ENCODE measurements around the gene ANKMY1. TPM values are rescaled to one million over a fixed set of nuclear protein-coding genes. Genes with fewer than 3 reads are reported as not detected.

The ANKMY1 gene
- total and polyA plus RNA-seq, 2 of the 13 experiments (the other 11 are each of a cell fraction or from before 2014, with no cell fraction given) = 11.7 to 18.8 TPM

DNA sequence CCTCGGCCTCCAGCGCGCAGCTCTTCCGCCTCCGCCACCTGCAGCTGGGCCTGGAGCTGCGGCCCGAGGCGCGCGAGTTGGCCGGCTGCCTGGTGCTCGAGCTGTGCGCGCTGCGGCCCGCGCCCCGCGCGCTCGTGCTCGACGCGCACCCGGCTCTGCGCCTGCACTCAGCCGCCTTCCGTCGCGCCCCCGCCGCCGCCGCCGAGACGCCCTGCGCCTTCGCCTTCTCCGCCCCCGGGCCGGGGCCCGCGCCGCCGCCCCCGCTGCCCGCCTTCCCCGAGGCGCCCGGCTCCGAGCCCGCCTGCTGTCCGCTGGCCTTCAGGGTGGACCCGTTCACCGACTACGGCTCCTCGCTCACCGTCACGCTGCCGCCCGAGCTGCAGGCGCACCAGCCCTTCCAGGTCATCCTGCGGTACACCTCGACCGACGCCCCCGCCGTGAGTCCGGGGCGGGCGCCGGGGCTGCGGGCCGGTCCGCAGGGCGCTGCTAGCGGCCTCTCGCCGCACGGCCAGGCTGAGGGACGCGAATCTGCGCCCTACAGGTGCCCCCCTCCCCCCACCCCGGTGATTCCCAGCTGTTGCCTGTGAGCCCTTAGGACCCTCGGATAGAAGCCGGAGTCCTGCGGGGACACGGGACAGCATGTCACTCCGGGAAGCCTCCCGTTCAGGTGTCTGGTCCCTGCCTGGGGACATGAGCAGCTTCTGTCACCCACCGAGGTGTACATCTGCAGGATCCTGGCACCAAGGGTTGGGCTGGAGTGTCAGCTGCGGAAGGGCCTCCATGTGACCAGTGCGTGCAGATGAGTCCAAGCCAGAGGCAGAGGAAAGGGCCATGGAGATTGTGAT is 11.1 kb upstream of the ANKMY1 start (continued):
- TF ChIP-seq, protein P1, sequence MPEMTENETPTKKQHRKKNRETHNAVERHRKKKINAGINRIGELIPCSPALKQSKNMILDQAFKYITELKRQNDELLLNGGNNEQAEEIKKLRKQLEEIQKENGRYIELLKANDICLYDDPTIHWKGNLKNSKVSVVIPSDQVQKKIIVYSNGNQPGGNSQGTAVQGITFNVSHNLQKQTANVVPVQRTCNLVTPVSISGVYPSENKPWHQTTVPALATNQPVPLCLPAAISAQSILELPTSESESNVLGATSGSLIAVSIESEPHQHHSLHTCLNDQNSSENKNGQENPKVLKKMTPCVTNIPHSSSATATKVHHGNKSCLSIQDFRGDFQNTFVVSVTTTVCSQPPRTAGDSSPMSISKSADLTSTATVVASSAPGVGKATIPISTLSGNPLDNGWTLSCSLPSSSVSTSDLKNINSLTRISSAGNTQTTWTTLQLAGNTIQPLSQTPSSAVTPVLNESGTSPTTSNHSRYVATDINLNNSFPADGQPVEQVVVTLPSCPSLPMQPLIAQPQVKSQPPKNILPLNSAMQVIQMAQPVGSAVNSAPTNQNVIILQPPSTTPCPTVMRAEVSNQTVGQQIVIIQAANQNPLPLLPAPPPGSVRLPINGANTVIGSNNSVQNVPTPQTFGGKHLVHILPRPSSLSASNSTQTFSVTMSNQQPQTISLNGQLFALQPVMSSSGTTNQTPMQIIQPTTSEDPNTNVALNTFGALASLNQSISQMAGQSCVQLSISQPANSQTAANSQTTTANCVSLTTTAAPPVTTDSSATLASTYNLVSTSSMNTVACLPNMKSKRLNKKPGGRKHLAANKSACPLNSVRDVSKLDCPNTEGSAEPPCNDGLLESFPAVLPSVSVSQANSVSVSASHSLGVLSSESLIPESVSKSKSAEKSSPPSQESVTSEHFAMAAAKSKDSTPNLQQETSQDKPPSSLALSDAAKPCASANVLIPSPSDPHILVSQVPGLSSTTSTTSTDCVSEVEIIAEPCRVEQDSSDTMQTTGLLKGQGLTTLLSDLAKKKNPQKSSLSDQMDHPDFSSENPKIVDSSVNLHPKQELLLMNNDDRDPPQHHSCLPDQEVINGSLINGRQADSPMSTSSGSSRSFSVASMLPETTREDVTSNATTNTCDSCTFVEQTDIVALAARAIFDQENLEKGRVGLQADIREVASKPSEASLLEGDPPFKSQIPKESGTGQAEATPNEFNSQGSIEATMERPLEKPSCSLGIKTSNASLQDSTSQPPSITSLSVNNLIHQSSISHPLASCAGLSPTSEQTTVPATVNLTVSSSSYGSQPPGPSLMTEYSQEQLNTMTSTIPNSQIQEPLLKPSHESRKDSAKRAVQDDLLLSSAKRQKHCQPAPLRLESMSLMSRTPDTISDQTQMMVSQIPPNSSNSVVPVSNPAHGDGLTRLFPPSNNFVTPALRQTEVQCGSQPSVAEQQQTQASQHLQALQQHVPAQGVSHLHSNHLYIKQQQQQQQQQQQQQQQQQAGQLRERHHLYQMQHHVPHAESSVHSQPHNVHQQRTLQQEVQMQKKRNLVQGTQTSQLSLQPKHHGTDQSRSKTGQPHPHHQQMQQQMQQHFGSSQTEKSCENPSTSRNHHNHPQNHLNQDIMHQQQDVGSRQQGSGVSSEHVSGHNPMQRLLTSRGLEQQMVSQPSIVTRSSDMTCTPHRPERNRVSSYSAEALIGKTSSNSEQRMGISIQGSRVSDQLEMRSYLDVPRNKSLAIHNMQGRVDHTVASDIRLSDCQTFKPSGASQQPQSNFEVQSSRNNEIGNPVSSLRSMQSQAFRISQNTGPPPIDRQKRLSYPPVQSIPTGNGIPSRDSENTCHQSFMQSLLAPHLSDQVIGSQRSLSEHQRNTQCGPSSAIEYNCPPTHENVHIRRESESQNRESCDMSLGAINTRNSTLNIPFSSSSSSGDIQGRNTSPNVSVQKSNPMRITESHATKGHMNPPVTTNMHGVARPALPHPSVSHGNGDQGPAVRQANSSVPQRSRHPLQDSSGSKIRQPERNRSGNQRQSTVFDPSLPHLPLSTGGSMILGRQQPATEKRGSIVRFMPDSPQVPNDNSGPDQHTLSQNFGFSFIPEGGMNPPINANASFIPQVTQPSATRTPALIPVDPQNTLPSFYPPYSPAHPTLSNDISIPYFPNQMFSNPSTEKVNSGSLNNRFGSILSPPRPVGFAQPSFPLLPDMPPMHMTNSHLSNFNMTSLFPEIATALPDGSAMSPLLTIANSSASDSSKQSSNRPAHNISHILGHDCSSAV (CRISPR knock-in tag; IDR thresholded peaks at IDR 0.05; ENCODE audit: borderline replicate concordance) = no peak
- TF ChIP-seq ZNF260 (CRISPR knock-in tag; IDR thresholded peaks at IDR 0.05; ENCODE audit: borderline replicate concordance, low read depth) (no peak), NFKBIZ (CRISPR knock-in tag; IDR thresholded peaks at IDR 0.05) (no peak), ZFYVE20 (CRISPR knock-in tag; IDR thresholded peaks at IDR 0.05; ENCODE audit: borderline replicate concordance, low read depth) (no peak), ZNF607 (CRISPR knock-in tag; IDR thresholded peaks at IDR 0.05; ENCODE audit: borderline replicate concordance) (peak; percentile 60; the same call in 1 of the 2 replicates), ZNF382 (CRISPR knock-in tag; IDR thresholded peaks at IDR 0.05; ENCODE audit: borderline replicate concordance) (no peak), TBX2 (CRISPR knock-in tag; IDR thresholded peaks at IDR 0.05; ENCODE audit: borderline replicate concordance) (peak; percentile 53; the same call in 1 of the 2 replicates), ZNF136 (CRISPR knock-in tag; IDR thresholded peaks at IDR 0.05; ENCODE audit: low read depth) (no peak), ZFP62 (CRISPR knock-in tag; IDR thresholded peaks at IDR 0.05) (no peak)
- TF ChIP-seq, protein P2, sequence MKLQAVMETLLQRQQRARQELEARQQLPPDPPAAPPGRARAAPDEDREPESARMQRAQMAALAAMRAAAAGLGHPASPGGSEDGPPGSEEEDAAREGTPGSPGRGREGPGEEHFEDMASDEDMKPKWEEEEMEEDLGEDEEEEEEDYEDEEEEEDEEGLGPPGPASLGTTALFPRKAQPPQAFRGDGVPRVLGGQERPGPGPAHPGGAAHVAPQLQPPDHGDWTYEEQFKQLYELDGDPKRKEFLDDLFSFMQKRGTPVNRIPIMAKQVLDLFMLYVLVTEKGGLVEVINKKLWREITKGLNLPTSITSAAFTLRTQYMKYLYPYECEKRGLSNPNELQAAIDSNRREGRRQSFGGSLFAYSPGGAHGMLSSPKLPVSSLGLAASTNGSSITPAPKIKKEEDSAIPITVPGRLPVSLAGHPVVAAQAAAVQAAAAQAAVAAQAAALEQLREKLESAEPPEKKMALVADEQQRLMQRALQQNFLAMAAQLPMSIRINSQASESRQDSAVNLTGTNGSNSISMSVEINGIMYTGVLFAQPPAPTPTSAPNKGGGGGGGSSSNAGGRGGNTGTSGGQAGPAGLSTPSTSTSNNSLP (IDR thresholded peaks at IDR 0.05; ENCODE audit: low read depth, low read length) = no peak
- TF ChIP-seq, protein P3, sequence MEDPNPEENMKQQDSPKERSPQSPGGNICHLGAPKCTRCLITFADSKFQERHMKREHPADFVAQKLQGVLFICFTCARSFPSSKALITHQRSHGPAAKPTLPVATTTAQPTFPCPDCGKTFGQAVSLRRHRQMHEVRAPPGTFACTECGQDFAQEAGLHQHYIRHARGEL (CRISPR knock-in tag; IDR thresholded peaks at IDR 0.05) = no peak
- TF ChIP-seq, protein P4, sequence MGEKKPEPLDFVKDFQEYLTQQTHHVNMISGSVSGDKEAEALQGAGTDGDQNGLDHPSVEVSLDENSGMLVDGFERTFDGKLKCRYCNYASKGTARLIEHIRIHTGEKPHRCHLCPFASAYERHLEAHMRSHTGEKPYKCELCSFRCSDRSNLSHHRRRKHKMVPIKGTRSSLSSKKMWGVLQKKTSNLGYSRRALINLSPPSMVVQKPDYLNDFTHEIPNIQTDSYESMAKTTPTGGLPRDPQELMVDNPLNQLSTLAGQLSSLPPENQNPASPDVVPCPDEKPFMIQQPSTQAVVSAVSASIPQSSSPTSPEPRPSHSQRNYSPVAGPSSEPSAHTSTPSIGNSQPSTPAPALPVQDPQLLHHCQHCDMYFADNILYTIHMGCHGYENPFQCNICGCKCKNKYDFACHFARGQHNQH (CRISPR knock-in tag; IDR thresholded peaks at IDR 0.05) = no peak

Measured in HepG2 (cell line).